ENCODE measurements around the gene ASIC1.
"Not testable (repeated sequence)": the region's sequence is repeated elsewhere in the genome, so short reads cannot be mapped to it uniquely, and the experiment has no call there.

ASIC1 gene

GRCh38 chr12:50061171-50061570 lies 3.8 kb downstream of the ASIC1 start:
- DNase-seq (ENCODE audit: low read depth in 2 of 2), result no peak

GRCh38 chr12:50061946-50062686 lies 4.7 kb downstream of the ASIC1 start:
- DNase-seq (ENCODE audit: low read depth in 2 of 2), result no peak

GRCh38 chr12:50062728-50063460 lies 5.5 kb downstream of the ASIC1 start:
- no peak for DNase-seq (ENCODE audit: low read depth in 2 of 2)

GRCh38 chr12:50065726-50066310 lies 8.4 kb downstream of the ASIC1 start:
- DNase-seq (ENCODE audit: low read depth in 2 of 2), result no peak

GRCh38 chr12:50066402-50066801 lies 9.0 kb downstream of the ASIC1 start:
- DNase-seq (ENCODE audit: low read depth in 2 of 2), result no peak

GRCh38 chr12:50069069-50069468 lies 11.7 kb downstream of the ASIC1 start:
- DNase-seq (ENCODE audit: low read depth in 2 of 2), result no peak

GRCh38 chr12:50069539-50069938 lies 12.1 kb downstream of the ASIC1 start:
- DNase-seq (ENCODE audit: low read depth in 2 of 2), result no peak

- DNase-seq (ENCODE audit: low read depth in 2 of 2), result peak; percentile 53 to 62
Observed at GRCh38 chr12:50070314-50071060, 13.1 kb downstream of the ASIC1 start.

GRCh38 chr12:50072198-50072907 lies 15.0 kb downstream of the ASIC1 start:
- no peak for DNase-seq (ENCODE audit: low read depth in 2 of 2)

GRCh38 chr12:50073206-50073605 lies 15.8 kb downstream of the ASIC1 start:
- DNase-seq (ENCODE audit: low read depth in 2 of 2), result no peak

GRCh38 chr12:50073712-50074111 lies 16.3 kb downstream of the ASIC1 start:
- DNase-seq (ENCODE audit: low read depth in 2 of 2), result no peak

GRCh38 chr12:50074936-50075807 lies 17.8 kb downstream of the ASIC1 start:
- peak; percentile 73 to 75 for DNase-seq (ENCODE audit: low read depth in 2 of 2)

GRCh38 chr12:50075808-50076170 lies 18.4 kb downstream of the ASIC1 start:
- DNase-seq (ENCODE audit: low read depth in 2 of 2), result no peak

GRCh38 chr12:50077099-50077498 lies 19.7 kb downstream of the ASIC1 start:
- no peak for DNase-seq (ENCODE audit: low read depth in 2 of 2)

GRCh38 chr12:50078281-50078680 lies 20.9 kb downstream of the ASIC1 start:
- no peak for DNase-seq (ENCODE audit: low read depth in 2 of 2)

GRCh38 chr12:50079771-50080170 lies 22.4 kb downstream of the ASIC1 start:
- DNase-seq (ENCODE audit: low read depth in 2 of 2), result no peak

GRCh38 chr12:50081096-50081808 lies 23.9 kb downstream of the ASIC1 start:
- no peak for DNase-seq (ENCODE audit: low read depth in 2 of 2)

- DNase-seq (ENCODE audit: low read depth in 2 of 2), result no peak
Observed at GRCh38 chr12:50082644-50083043, 25.2 kb downstream of the ASIC1 start.

- DNase-seq (ENCODE audit: low read depth in 2 of 2), result no peak
Observed at GRCh38 chr12:50083301-50083700, 25.9 kb downstream of the ASIC1 start.

- DNase-seq (ENCODE audit: low read depth in 2 of 2), result not testable (repeated sequence)
Observed at GRCh38 chr12:50084409-50084774, 27.0 kb downstream of the ASIC1 start.
